GM12878 (cell line): ENCODE results near the gene IER5L. TPM values are rescaled to one million over a fixed set of nuclear protein-coding genes. Genes with fewer than 3 reads are reported as not detected.

Source experiments
- MLLT1 ChIP-seq: fragments of 450-650 bp; IDR thresholded peaks from 2 replicates; pipeline ENCODE4 v1.6.1; 2016; ENCODE audit warnings: mild to moderate bottlenecking
- POU2F2 ChIP-seq: IDR thresholded peaks from 3 replicates; pipeline ENCODE4 v1.6.1; 2011; ENCODE audit warnings: low read depth, mild to moderate bottlenecking, low read length, borderline replicate concordance
- TBL1XR1 ChIP-seq: IDR thresholded peaks from 2 replicates; pipeline ENCODE4 v1.6.1; 2012; ENCODE audit warnings: low read depth, low read length, improper control_type of control experiment
- ZNF592 ChIP-seq: fragments of 450-650 bp; IDR thresholded peaks from 2 replicates; pipeline ENCODE4 v1.6.1; 2017; ENCODE audit warnings: mild to moderate bottlenecking, moderate library complexity
- polyA plus RNA-seq, 11 experiments: library from polyadenylated mRNA; depleted of rRNA in 4 of 11; unstranded in 6 of 11; stranded (reverse) in 5 of 11; fragments of >200 nt; fragmentation: Nextera tagmentation in 4 of 11; fragmentation: Illumina TruSeq in 1 of 11; extraction: Ambion mirVana in 4 of 11; extraction: Trizol in 1 of 11; gene quantifications; 1 replicate in 1 of 11; 2 replicates in 10 of 11; pipeline versions ENCODE4 v1.2.1 to v1.2.3, GENCODE V29; 2011 to 2016; ENCODE audit warnings: inconsistent platforms in 2 of 11, missing spikeins in 2 of 11, low read depth in 1 of 11
- total RNA-seq, 4 experiments: library from RNA; depleted of rRNA in 3 of 4; stranded (reverse); fragments of >200 nt in 3 of 4; fragmentation: Illumina TruSeq in 1 of 4; extraction: Trizol in 1 of 4; gene quantifications; 2 replicates each; pipeline versions ENCODE4 v1.2.1 to v1.2.3, GENCODE V29; 2013 to 2021
- TF ChIP-seq, protein P1 (sequence below): IDR thresholded peaks from 2 replicates; pipeline ENCODE4 v1.6.1; 2012; ENCODE audit warnings: mild to moderate bottlenecking, low read depth, low read length

IER5L gene
- total and polyA plus RNA-seq, 10 of the 15 experiments (the other 5 are each of a cell fraction or from before 2014, with no cell fraction given) = 0.04 to 1.4 (median 0.17) TPM

DNA sequence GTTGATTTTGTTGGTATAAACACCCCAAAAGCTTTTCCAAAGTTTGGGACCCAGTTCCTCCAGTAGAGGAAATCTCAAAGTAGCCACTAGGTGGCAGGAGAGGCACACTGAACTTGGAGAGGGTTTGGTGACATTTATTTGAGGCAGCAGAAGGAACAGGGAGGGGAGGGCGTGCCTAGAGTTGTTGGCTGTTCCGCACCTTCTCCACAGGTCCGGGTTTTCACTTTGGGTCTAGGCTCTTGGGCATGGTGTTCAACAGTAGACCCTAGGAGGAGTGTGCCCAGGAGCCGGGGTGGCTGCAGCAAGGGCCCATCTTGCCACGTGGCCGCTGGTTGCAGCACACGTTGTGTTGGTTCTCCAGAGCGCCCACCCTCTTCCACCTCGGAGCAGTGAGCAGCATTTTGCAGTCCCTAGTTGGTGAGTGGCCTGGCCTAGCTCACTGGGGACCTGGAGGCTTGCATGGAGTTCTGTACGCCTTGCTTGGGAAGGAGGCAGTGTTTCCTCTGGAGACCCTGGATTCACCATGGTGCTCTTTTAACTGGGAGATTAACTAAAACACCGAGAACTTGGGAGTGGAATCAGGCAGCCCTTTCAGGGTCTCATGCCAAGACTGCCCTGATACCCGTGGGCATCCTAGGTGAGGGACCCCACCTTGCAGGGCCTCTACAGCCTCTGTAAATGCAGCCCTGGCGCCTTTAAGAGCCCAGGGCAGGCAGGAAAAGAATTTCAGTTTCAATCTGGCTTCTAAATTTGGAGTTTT, 38.6 kb downstream of the IER5L start (continued):
- TF ChIP-seq, protein P1, sequence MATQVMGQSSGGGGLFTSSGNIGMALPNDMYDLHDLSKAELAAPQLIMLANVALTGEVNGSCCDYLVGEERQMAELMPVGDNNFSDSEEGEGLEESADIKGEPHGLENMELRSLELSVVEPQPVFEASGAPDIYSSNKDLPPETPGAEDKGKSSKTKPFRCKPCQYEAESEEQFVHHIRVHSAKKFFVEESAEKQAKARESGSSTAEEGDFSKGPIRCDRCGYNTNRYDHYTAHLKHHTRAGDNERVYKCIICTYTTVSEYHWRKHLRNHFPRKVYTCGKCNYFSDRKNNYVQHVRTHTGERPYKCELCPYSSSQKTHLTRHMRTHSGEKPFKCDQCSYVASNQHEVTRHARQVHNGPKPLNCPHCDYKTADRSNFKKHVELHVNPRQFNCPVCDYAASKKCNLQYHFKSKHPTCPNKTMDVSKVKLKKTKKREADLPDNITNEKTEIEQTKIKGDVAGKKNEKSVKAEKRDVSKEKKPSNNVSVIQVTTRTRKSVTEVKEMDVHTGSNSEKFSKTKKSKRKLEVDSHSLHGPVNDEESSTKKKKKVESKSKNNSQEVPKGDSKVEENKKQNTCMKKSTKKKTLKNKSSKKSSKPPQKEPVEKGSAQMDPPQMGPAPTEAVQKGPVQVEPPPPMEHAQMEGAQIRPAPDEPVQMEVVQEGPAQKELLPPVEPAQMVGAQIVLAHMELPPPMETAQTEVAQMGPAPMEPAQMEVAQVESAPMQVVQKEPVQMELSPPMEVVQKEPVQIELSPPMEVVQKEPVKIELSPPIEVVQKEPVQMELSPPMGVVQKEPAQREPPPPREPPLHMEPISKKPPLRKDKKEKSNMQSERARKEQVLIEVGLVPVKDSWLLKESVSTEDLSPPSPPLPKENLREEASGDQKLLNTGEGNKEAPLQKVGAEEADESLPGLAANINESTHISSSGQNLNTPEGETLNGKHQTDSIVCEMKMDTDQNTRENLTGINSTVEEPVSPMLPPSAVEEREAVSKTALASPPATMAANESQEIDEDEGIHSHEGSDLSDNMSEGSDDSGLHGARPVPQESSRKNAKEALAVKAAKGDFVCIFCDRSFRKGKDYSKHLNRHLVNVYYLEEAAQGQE = no peak
- no peak for TF ChIP-seq POU2F2
- no peak; the same call in 1 of the 2 replicates for TF ChIP-seq TBL1XR1
- peak; percentile 61; the same call in 1 of the 2 replicates for TF ChIP-seq ZNF592
- TF ChIP-seq MLLT1 = no peak; the same call in 1 of the 2 replicates
